Neural crest cell (in vitro differentiated cells): ENCODE data around the gene OR9Q1. TPM values are rescaled to one million over a fixed set of nuclear protein-coding genes. Genes with fewer than 3 reads are reported as not detected.

Source experiments
- DNase-seq: peaks from one replicate; pipeline ENCODE4 v3.0.0; 2021; ENCODE audit warnings: low read depth, mixed read lengths, low spot score
- H3K27ac Mint-ChIP-seq: one replicate; pipeline ENCODE4 v1.8.0; 2021; ENCODE audit warnings: mild to moderate bottlenecking, mixed read lengths; ENCODE audit not compliant: unreplicated experiment
- H3K27me3 Mint-ChIP-seq: 2 replicates; pipeline ENCODE4 v1.8.0; 2021; ENCODE audit warnings: low read depth, mild to moderate bottlenecking, mixed read lengths
- H3K36me3 Mint-ChIP-seq: 2 replicates; pipeline ENCODE4 v1.8.0; 2021; ENCODE audit warnings: low read depth, mild to moderate bottlenecking, mixed read lengths
- H3K4me1 Mint-ChIP-seq: 2 replicates; pipeline ENCODE4 v1.8.0; 2021; ENCODE audit warnings: mixed read lengths
- H3K4me3 Mint-ChIP-seq: one replicate; pipeline ENCODE4 v1.8.0; 2021; ENCODE audit warnings: mild to moderate bottlenecking, mixed read lengths
- H3K9me3 Mint-ChIP-seq: 2 replicates; pipeline ENCODE4 v1.8.0; 2021; ENCODE audit warnings: mixed read lengths
- total RNA-seq: library from RNA; stranded (reverse); gene quantifications from 2 replicates; pipeline ENCODE4 v1.2.1, GENCODE V29; 2021
- TF ChIP-seq, protein P1 (sequence below): fragments of 200-600 bp; sonication (generic); conservative IDR thresholded peaks from 2 replicates; pipeline ENCODE4 v1.5.0; 2021; ENCODE audit warnings: antibody characterized with exemption, mild to moderate bottlenecking

The OR9Q1 gene
- total RNA-seq, 1 donor from 2014 or later, result not detected

DNA sequence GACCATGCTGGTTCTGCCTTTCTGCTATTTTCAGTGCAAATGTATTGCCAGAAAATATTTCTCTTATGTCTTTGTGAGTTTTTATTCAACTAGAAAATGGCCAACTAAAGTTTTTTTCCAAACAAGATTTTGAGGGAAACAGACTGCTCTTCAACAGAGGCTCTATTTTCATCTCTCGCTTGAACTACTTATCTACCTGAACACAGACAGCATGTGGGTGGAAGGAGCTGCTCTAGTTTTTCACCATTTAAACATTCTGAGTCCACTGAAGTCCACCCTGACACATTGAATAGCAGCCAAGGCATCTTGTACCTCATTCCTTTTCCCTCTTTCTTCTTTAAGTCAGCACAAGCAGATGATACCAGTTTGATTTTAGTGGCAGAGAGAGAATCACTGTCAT lies 111.5 kb downstream of the OR9Q1 start:
- H3K4me1 Mint-ChIP-seq, result no peaks in the 10 kb centered on the region
- no peaks in the 10 kb centered on the region for H3K36me3 Mint-ChIP-seq
- TF ChIP-seq, protein P1, sequence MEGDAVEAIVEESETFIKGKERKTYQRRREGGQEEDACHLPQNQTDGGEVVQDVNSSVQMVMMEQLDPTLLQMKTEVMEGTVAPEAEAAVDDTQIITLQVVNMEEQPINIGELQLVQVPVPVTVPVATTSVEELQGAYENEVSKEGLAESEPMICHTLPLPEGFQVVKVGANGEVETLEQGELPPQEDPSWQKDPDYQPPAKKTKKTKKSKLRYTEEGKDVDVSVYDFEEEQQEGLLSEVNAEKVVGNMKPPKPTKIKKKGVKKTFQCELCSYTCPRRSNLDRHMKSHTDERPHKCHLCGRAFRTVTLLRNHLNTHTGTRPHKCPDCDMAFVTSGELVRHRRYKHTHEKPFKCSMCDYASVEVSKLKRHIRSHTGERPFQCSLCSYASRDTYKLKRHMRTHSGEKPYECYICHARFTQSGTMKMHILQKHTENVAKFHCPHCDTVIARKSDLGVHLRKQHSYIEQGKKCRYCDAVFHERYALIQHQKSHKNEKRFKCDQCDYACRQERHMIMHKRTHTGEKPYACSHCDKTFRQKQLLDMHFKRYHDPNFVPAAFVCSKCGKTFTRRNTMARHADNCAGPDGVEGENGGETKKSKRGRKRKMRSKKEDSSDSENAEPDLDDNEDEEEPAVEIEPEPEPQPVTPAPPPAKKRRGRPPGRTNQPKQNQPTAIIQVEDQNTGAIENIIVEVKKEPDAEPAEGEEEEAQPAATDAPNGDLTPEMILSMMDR, result no peak
- no peak overlapping the region for H3K4me3 Mint-ChIP-seq
- no peak overlapping the region for H3K27ac Mint-ChIP-seq
- DNase-seq, result no peak
- peaks cover 7% of the 10 kb centered on the region for H3K27me3 Mint-ChIP-seq
- H3K9me3 Mint-ChIP-seq, result no peaks in the 10 kb centered on the region

DNA sequence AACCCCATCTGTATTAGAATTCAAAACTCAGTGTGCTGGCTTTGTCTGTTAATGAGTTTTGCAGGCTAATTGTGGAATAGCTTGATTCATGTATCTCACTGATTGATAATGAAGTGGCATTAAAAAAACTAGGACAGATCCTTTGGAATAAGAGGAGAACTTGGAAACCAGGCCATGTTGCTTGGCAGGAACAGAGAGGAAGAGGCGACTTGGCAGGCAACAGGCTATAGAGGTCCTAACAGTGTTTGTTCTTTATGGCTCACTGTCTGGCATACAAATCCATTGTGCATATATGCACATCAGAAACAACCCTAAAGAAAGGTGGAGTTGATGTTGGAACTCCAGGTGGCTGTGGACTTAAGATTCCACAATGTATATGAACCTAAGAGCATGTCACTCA lies 119.1 kb downstream of the OR9Q1 start:
- H3K9me3 Mint-ChIP-seq, result no peaks in the 10 kb centered on the region
- H3K27ac Mint-ChIP-seq, result no peak overlapping the region
- no peak for DNase-seq
- no peaks in the 10 kb centered on the region for H3K36me3 Mint-ChIP-seq
- no peak overlapping the region for H3K4me3 Mint-ChIP-seq
- TF ChIP-seq, protein P1, result no peak
- H3K4me1 Mint-ChIP-seq, result no peaks in the 10 kb centered on the region
- peaks cover 16% of the 10 kb centered on the region for H3K27me3 Mint-ChIP-seq

DNA sequence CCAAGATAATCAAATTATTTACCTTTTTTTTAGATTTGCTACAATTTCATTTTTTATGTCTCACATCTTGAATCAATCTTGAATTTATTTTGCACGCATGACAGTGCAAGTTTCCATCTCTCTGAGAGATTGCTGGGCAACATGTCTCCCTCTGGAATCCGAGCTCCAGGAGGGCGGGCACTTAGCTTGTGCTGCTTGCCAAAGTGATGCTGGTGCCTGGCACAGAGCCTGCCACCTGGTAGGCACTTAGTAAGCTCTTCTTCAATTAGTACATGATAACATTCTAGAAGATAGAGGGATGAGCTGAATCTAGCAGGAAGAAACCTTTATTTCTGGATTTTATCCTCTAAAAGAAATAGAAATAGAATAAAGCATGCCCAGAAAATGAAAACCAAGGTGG lies 129.1 kb downstream of the OR9Q1 start:
- Mint-ChIP-seq H3K27ac (no peak overlapping the region), H3K9me3 (no peaks in the 10 kb centered on the region), H3K27me3 (peaks cover 25% of the 10 kb centered on the region), H3K4me1 (no peaks in the 10 kb centered on the region), H3K36me3 (no peaks in the 10 kb centered on the region), H3K4me3 (no peak overlapping the region)
- TF ChIP-seq, protein P1, result no peak
- no peak for DNase-seq

DNA sequence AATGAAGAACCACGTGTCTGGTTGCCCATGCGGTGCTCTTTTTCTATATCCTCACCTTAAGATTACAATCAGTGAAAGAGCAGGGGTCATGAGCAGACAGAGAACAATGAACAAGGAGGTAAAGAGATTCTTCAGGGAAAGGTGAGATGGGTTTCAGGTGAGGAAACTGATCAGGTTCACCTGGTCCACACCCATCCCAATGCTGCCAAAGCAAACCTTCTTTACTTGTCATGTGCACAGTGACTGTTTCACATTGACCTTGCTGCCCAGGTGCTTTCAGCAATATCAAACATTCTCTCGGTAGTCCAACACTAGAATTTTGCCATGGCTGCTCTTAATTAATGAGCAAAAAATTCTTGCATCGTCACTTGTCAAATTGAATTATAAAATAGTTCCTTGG lies 140.7 kb downstream of the OR9Q1 start:
- Mint-ChIP-seq H3K9me3 (no peaks in the 10 kb centered on the region), H3K27me3 (peaks cover 9% of the 10 kb centered on the region), H3K4me1 (peaks cover 10% of the 10 kb centered on the region), H3K27ac (no peak overlapping the region), H3K4me3 (no peak overlapping the region), H3K36me3 (no peaks in the 10 kb centered on the region)
- DNase-seq, result no peak
- TF ChIP-seq, protein P1, result no peak

DNA sequence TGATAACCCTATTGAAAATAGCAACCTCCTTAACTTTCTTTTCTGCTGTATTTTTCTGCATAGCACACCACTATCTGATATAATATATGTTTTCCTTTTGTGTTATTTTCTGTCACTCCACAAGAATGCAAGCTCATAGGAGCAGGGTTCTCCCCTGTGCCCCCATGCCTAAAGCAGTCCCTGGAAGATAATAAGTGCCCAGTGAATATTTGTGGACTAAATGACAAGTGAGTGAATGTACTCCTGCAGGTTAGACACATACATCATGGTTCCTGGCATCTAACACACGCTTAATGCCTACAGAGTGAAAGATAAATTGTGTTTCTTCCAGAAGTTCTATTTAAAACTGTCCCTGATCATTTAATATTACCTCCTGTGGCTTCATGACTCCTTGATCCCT lies 141.3 kb downstream of the OR9Q1 start:
- Mint-ChIP-seq H3K36me3 (no peaks in the 10 kb centered on the region), H3K4me1 (peaks cover 10% of the 10 kb centered on the region), H3K27me3 (peaks cover 9% of the 10 kb centered on the region), H3K27ac (no peak overlapping the region), H3K4me3 (no peak overlapping the region), H3K9me3 (no peaks in the 10 kb centered on the region)
- no peak for DNase-seq
- TF ChIP-seq, protein P1, result no peak

DNA sequence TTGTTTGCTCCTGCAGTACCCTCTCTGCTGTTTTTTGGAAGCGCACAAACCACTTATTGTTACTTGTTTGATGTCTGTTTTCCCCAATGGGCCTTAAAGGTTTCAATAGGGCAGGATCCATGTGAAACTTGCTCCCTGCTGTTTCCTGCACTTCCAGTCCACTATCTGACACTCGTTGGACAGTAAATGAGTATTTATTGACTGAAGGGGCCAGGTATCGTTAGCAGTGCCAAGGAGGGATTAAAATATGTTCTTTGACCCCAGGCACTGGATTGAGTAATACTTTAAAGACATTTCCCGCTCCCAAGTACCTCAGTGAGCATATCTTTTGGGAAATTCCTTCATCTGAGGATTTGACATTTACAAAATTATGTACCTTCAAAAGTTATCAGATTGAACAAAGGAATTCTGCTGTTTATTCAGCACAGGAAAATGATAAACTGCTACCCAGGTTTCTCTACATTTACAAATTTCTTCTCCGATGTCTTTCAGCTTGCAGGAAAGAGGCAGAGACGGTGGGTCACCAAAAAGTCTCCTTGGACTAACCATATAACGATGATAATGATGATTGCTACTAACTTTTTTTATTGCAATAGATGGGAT lies 141.9 kb downstream of the OR9Q1 start:
- Mint-ChIP-seq H3K27me3 (peaks cover 9% of the 10 kb centered on the region), H3K27ac (no peak overlapping the region), H3K4me3 (no peak overlapping the region), H3K4me1 (peaks cover 10% of the 10 kb centered on the region), H3K36me3 (no peaks in the 10 kb centered on the region), H3K9me3 (no peaks in the 10 kb centered on the region)
- DNase-seq, result no peak
- TF ChIP-seq, protein P1, result no peak
